Gastroesophageal sphincter (tissue), 3 donors: ENCODE measurements around the gene PEPD.

Experiments
- CTCF ChIP-seq, 4 experiments: fragments of 200-600 bp in 2 of 4; fragments of 450-650 bp in 2 of 4; sonication (generic) in 1 of 4; IDR thresholded peaks; one replicate each; pipeline ENCODE4 v1.5.1; 2017 to 2019; ENCODE audit warnings: antibody characterized with exemption in 4 of 4, mild to moderate bottlenecking in 2 of 4, moderate library complexity in 2 of 4
- EP300 ChIP-seq: sonication (generic); formaldehyde crosslinking; IDR thresholded peaks from one replicate; pipeline ENCODE4 v1.6.1; 2017; ENCODE audit warnings: antibody characterized with exemption, mild to moderate bottlenecking
- POLR2A ChIP-seq, 2 donors: fragments of 450-650 bp; IDR thresholded peaks; one replicate each; pipeline ENCODE4 v1.6.1; 2017; ENCODE audit warnings: antibody characterized with exemption in 2 of 2, mild to moderate bottlenecking in 2 of 2, moderate library complexity in 1 of 2
- POLR2AphosphoS5 ChIP-seq: sonication (generic); formaldehyde crosslinking; IDR thresholded peaks from one replicate; pipeline ENCODE4 v1.6.1; 2017; ENCODE audit warnings: antibody characterized with exemption

GRCh38 chr19:33432446-33433170, 89.0 kb downstream of the PEPD start:
- TF ChIP-seq CTCF (IDR thresholded peaks at IDR 0.05) = no peak
- no peak for TF ChIP-seq EP300
- no peak for TF ChIP-seq POLR2A (IDR thresholded peaks at IDR 0.05)
- TF ChIP-seq POLR2AphosphoS5 = no peak
